GM12874 (cell line): ENCODE measurements around the gene IBA57.

ENCODE experiments used
- CTCF ChIP-seq: IDR thresholded peaks from 2 replicates; pipeline ENCODE4 v1.5.1; 2011; ENCODE audit warnings: low read depth, mild to moderate bottlenecking, control low read depth, low read length, moderate library complexity; ENCODE audit not compliant: insufficient read depth

Gene IBA57

GRCh38 chr1:228154670-228155571 is 10.7 kb upstream of the IBA57 start:
- TF ChIP-seq CTCF, result no peak

- no peak for TF ChIP-seq CTCF
These were observed 9.7 kb upstream of the IBA57 start for GRCh38 chr1:228155596-228156514.

GRCh38 chr1:228156515-228156881 is 9.1 kb upstream of the IBA57 start:
- TF ChIP-seq CTCF, result no peak

GRCh38 chr1:228156941-228157728 is 8.5 kb upstream of the IBA57 start:
- TF ChIP-seq CTCF, result no peak

- no peak for TF ChIP-seq CTCF
These were observed 7.9 kb upstream of the IBA57 start for GRCh38 chr1:228157729-228158126.

GRCh38 chr1:228158151-228159007 is 7.2 kb upstream of the IBA57 start:
- no peak for TF ChIP-seq CTCF
